ENCODE data around the gene UNC79. TPM values are rescaled to one million over a fixed set of nuclear protein-coding genes. Genes with fewer than 3 reads are reported as not detected.

UNC79 gene
- total and polyA plus RNA-seq, 7 donors: 0.03 to 0.88 (median 0.44) TPM

- no peak for ATAC-seq
- H3K4me1 ChIP-seq: no peaks in the 10 kb centered on the region
- no peaks in the 10 kb centered on the region for H3K9me3 ChIP-seq
- no peak for DNase-seq
- intact Hi-C loops (cut with DNase I): no loop called here
- H3K27me3 ChIP-seq (ENCODE audit: insufficient read depth in 3 of 3, low read length in 2 of 3): no peaks in the 10 kb centered on the region
- H3K4me3 ChIP-seq: no peak overlapping the region
- WGBS, 3 donors: 76 to 80% (median 77%) methylated on average over 13 of the region's 13 CpGs
- H3K27ac ChIP-seq: no peak overlapping the region
- no peaks in the 10 kb centered on the region for H3K36me3 ChIP-seq (ENCODE audit: insufficient read depth in 1 of 2, low read depth in 1 of 2)
- TF ChIP-seq CTCF (IDR thresholded peaks at IDR 0.05): no peak
Measured at GRCh38 chr14:93685121-93685895, 254.6 kb downstream of the UNC79 start.

GRCh38 chr14:93686268-93686667 is 255.5 kb downstream of the UNC79 start:
- Histone ChIP-seq H3K36me3 (ENCODE audit: insufficient read depth in 1 of 2, low read depth in 1 of 2) (no peaks in the 10 kb centered on the region), H3K27me3 (ENCODE audit: insufficient read depth in 3 of 3, low read length in 2 of 3) (no peaks in the 10 kb centered on the region), H3K4me3 (no peak overlapping the region), H3K9me3 (no peaks in the 10 kb centered on the region), H3K4me1 (no peaks in the 10 kb centered on the region), H3K27ac (no peak overlapping the region)
- no peak for TF ChIP-seq CTCF (IDR thresholded peaks at IDR 0.05)
- DNase-seq (no peak), ATAC-seq (peak in 3 of 4 donors; percentile 28 to 53 (median 47))
- WGBS, 3 donors: 37 to 53% (median 45%) methylated on average over 5 of the region's 5 CpGs
- intact Hi-C loops (cut with DNase I): no loop called here

- no peak for ATAC-seq
Measured at GRCh38 chr14:93688239-93688666, 257.5 kb downstream of the UNC79 start.

GRCh38 chr14:93688820-93689219 is 258.1 kb downstream of the UNC79 start:
- intact Hi-C loops (cut with DNase I): no loop called here
- no peak for ATAC-seq

More at GRCh38 chr14:93688239-93688666, 257.5 kb downstream of the UNC79 start:
- no peak for TF ChIP-seq CTCF (IDR thresholded peaks at IDR 0.05)
- 46 to 58% (median 47%) methylated on average over 5 of the region's 5 CpGs for WGBS, 3 donors
- Histone ChIP-seq H3K9me3 (no peaks in the 10 kb centered on the region), H3K27me3 (ENCODE audit: insufficient read depth in 3 of 3, low read length in 2 of 3) (no peaks in the 10 kb centered on the region), H3K4me3 (no peak overlapping the region), H3K4me1 (no peaks in the 10 kb centered on the region), H3K36me3 (ENCODE audit: insufficient read depth in 1 of 2, low read depth in 1 of 2) (no peaks in the 10 kb centered on the region), H3K27ac (no peak overlapping the region)
- intact Hi-C loops (cut with DNase I): no loop called here
- no peak for DNase-seq

More at GRCh38 chr14:93688820-93689219, 258.1 kb downstream of the UNC79 start:
- Histone ChIP-seq H3K36me3 (ENCODE audit: insufficient read depth in 1 of 2, low read depth in 1 of 2) (no peaks in the 10 kb centered on the region), H3K4me1 (no peaks in the 10 kb centered on the region), H3K27me3 (ENCODE audit: insufficient read depth in 3 of 3, low read length in 2 of 3) (no peaks in the 10 kb centered on the region), H3K27ac (no peak overlapping the region), H3K9me3 (no peaks in the 10 kb centered on the region), H3K4me3 (no peak overlapping the region)
- no peak for TF ChIP-seq CTCF (IDR thresholded peaks at IDR 0.05)
- DNase-seq: no peak
- WGBS, 3 donors: 32 to 60% (median 48%) methylated on average over 4 of the region's 4 CpGs
